Fibroblast of the aortic adventitia (primary cell): ENCODE measurements around the gene IGLL5. TPM values are rescaled to one million over a fixed set of nuclear protein-coding genes. Genes with fewer than 3 reads are reported as not detected.
A peak's percentile ranks its signal among the peaks of the same experiment; 100 is the strongest.

Experiments
- DNase-seq: peaks from one replicate; pipeline ENCODE4 v3.0.0-alpha.2; 2010; ENCODE audit warnings: low read depth
- H3K4me3 ChIP-seq: 2 replicates; pipeline ENCODE4 v1.5.1; 2011; ENCODE audit warnings: low read depth, mild to moderate bottlenecking, control low read depth, low read length, moderate library complexity
- CTCF ChIP-seq: IDR thresholded peaks from 2 replicates; pipeline ENCODE4 v1.5.1; 2011; ENCODE audit warnings: mild to moderate bottlenecking, low read length, control low read depth, inconsistent platforms; ENCODE audit not compliant: insufficient read depth
- total RNA-seq: library from RNA; depleted of rRNA; stranded (reverse); fragments of >200 nt; gene quantifications from 2 replicates; pipeline ENCODE4 v1.2.3, GENCODE V29; 2012; ENCODE audit warnings: low replicate concordance

The IGLL5 gene
- total RNA-seq, 1 donor: not detected

- TF ChIP-seq CTCF: no peak
- H3K4me3 ChIP-seq: no peak overlapping the region
- no peak for DNase-seq
These were observed 7.9 kb upstream of the IGLL5 start for GRCh38 chr22:22879675-22880155.

DNA sequence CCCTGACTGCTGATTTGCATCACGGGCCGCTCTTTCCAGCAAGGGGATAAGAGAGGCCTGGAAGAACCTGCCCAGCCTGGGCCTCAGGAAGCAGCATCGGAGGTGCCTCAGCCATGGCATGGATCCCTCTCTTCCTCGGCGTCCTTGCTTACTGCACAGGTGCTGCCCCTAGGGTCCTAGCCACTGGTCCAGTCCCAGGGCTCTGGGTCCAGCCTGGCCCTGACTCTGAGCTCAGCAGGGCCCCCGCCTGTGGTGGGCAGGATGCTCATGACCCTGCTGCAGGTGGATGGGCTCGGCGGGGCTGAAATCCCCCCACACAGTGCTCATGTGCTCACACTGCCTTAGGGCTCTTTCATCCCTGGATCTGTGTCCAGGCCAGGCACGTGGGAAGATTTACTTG, 7.0 kb upstream of the IGLL5 start:
- no peak for TF ChIP-seq CTCF
- H3K4me3 ChIP-seq: no peak overlapping the region
- DNase-seq: no peak

DNA sequence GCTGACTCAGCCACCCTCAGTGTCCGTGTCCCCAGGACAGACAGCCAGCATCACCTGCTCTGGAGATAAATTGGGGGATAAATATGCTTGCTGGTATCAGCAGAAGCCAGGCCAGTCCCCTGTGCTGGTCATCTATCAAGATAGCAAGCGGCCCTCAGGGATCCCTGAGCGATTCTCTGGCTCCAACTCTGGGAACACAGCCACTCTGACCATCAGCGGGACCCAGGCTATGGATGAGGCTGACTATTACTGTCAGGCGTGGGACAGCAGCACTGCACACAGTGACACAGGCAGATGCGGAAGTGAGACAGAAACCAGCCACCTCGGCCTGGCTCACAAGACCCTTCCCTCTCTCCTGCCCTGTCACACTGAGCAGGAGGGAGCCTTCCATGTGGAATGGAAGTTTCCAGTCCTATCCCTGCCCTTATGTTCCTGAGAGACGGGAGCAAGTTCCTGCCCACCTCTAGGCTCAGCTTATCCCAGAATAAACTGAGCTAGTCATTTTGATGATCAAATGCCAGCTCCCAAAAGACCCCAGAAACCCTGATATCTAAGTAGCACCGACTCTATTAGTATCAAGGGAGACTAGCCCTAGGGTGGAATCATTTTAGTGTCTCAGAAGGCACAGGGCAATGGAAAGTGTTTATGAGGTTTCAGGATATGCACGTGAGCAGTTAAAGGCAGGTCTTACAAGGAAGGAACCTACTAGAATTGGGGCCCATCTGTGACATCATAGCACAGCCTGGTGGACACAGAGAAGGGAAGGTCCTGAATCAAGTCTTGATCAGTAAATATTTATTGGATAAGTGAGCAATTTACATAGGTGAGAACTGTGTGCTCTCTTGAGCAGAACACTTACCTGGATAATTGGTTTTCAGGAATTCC, 6.3 kb upstream of the IGLL5 start:
- TF ChIP-seq CTCF: no peak
- H3K4me3 ChIP-seq: no peak overlapping the region
- no peak for DNase-seq

DNA sequence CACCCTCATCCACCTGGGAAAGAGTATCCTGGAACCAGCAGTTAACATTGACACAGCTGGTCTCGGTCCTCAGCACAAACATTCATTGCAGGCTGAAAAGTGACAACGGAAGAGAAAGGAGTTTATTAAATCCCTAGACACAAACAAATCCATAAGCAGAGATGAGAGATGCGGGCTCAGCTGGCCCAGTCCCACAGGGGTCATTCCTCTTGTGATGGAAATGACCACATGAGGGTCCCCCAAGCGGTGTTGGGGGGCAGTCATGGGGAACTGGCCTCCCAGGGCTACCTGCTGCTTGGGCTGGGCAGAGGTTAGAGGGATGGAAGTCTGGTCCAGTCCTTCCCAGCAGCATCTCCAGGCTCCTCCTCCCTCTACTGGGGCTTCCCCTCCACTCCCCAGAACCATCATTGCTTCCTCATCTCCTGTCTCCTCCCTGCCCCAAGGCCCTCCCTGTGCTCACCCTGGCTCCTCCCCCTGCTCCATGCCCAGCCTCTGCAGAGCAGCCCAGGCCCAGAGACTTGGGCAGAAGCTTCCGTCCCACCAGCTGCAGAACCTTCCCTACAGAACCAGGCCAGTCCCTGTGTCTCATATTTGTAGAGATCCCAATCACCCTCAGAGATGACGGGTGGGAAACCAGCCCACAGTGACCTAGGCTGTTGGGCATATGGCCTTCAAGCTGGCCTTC, 5.4 kb upstream of the IGLL5 start:
- DNase-seq: no peak
- H3K4me3 ChIP-seq: no peak overlapping the region
- TF ChIP-seq CTCF: no peak

GRCh38 chr22:22883090-22883727, 4.4 kb upstream of the IGLL5 start:
- TF ChIP-seq CTCF: no peak
- no peak for DNase-seq
- H3K4me3 ChIP-seq: no peak overlapping the region

DNA sequence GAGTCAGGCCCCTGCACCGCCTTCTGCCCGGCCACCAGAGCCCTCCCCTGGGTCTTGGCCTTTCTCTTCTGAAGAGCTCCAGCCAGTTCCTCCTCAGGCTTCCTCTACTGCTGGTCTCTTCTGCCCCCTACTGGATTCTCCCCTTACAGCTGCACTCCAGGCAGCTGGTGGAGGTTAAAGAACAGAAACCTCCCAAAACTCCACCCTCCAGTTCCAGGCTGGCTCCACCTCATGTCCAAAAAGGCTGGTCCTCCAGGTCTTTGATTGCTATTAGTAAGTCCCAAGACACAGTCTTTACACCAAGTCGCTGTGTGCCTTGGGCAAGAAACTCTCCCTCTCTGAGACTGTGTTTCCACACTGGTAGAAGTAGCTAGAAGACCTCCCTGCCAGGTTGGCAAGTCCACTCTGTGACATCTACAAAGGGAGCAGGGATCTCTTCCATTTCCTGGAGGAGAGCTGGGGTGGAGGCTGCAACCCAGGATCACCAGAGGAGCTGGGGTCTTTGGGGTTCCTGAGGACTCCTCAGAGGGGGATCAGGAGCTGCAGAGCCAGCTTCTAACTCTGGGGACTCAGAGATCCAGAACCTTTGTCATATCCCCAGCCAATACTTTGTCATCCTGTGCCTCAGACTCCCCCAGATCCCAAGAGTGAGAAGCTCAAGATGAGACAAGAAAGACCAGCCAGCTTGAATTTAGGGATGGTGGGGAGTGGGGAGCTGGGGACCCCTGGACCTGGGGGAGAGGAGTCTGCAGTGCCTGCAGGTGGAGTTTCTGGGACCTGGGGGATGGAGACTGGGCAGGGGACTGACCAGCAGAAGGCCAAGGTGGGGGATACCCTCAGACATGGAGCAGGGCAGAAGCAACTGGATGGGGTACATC, 3.4 kb upstream of the IGLL5 start:
- H3K4me3 ChIP-seq: no peak overlapping the region
- DNase-seq: peak; percentile 63
- TF ChIP-seq CTCF: peak; percentile 70
